Tibial nerve (tissue), 4 donors: ENCODE data around the gene GAREM2. TPM values are rescaled to one million over a fixed set of nuclear protein-coding genes. Genes with fewer than 3 reads are reported as not detected.

ENCODE experiments used
- DNase-seq, 2 donors: peaks; one replicate each; pipeline ENCODE4 v3.0.0-alpha.2; 2019; ENCODE audit warnings: low spot score in 2 of 2
- H3K27ac ChIP-seq, 4 donors: fragments of 200-600 bp; sonication (generic) in 3 of 4; one replicate each; pipeline ENCODE4 v1.5.1; 2017 to 2019; ENCODE audit warnings: mild to moderate bottlenecking in 1 of 4
- H3K27me3 ChIP-seq, 2 donors: fragments of 200-600 bp; sonication (generic) in 1 of 2; one replicate each; pipeline versions ENCODE4 v1.5.1 to v1.6.0; 2017 to 2019
- H3K36me3 ChIP-seq, 3 donors: fragments of 200-600 bp; sonication (generic); one replicate each; pipeline ENCODE4 v1.5.1; 2018 to 2019
- H3K4me1 ChIP-seq, 4 donors: fragments of 200-600 bp; sonication (generic) in 3 of 4; one replicate each; pipeline ENCODE4 v1.5.1; 2017 to 2019
- H3K4me3 ChIP-seq, 4 donors: fragments of 200-600 bp; sonication (generic) in 3 of 4; one replicate each; pipeline ENCODE4 v1.5.1; 2017 to 2019; ENCODE audit warnings: mild to moderate bottlenecking in 1 of 4, moderate library complexity in 1 of 4
- H3K9me3 ChIP-seq, 4 donors: fragments of 200-600 bp; sonication (generic) in 3 of 4; one replicate each; pipeline ENCODE4 v1.5.1; 2017 to 2019
- EP300 ChIP-seq, 2 donors: sonication (generic); formaldehyde crosslinking; IDR thresholded peaks; one replicate each; pipeline ENCODE4 v1.6.1; 2017; ENCODE audit warnings: antibody characterized with exemption in 2 of 2, mild to moderate bottlenecking in 1 of 2
- POLR2A ChIP-seq, 2 donors: fragments of 450-650 bp; IDR thresholded peaks; one replicate each; pipeline ENCODE4 v1.6.1; 2017; ENCODE audit warnings: antibody characterized with exemption in 2 of 2, mild to moderate bottlenecking in 2 of 2, moderate library complexity in 2 of 2
- WGBS, 2 donors: methylation state at CpG; one replicate each; pipeline ENCODE4 v1.1.5; 2018; 5-methylcytosine and 5-hydroxymethylcytosine counted together
- total RNA-seq, 4 donors: library from RNA; depleted of rRNA; stranded (reverse); fragments of >200 nt; gene quantifications; one replicate each; pipeline ENCODE4 v1.1.0, GENCODE V29; 2016
- TF ChIP-seq, protein P1 (sequence below), 5 experiments: fragments of 200-600 bp in 3 of 5; fragments of 450-650 bp in 2 of 5; sonication (generic) in 3 of 5; IDR thresholded peaks; one replicate each; pipeline ENCODE4 v1.5.1; 2016 to 2019; ENCODE audit warnings: antibody characterized with exemption in 5 of 5, mild to moderate bottlenecking in 3 of 5, moderate library complexity in 2 of 5

Gene GAREM2
- total RNA-seq, 4 donors from 2014 or later, result 1.5 to 4.7 (median 3.2) TPM

DNA sequence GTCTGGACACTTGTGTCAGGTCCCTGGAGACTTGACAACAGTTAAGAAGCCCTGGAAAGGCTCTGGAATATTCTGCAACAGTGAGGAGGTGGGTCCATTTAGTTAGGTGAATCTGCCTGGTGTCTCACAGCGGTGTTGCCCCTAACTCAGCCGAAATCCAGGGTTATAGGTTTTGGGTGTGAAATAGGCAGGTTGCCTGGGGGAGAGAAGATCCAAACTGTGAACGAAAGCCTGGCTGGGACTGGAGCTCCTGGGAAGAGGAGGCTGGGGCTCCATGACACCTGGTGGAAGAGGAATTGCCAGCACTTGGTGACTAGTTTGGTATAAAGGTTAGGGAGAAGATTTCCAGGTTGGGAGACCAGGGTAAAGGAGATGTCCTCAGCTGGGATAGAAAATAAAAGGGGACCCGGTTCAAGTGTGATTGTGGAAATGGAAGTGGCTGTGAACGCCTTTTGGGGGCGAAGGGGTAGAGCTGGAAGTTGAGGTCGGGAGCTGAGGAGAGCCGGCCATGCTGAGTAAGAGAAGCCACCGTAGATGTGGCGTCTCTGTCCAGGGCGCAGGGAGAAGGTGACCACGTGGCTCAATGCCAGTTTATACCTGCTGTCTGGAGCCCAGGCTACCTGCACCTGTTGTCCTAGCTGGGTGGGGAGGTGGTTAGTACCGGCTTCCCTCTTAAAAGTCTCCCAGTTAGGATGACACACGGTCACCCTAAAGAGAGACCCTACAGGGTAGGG, 3.0 kb upstream of the GAREM2 start:
- 83% methylated on average over 14 of the region's 14 CpGs for WGBS, 2 donors
- DNase-seq, result no peak

DNA sequence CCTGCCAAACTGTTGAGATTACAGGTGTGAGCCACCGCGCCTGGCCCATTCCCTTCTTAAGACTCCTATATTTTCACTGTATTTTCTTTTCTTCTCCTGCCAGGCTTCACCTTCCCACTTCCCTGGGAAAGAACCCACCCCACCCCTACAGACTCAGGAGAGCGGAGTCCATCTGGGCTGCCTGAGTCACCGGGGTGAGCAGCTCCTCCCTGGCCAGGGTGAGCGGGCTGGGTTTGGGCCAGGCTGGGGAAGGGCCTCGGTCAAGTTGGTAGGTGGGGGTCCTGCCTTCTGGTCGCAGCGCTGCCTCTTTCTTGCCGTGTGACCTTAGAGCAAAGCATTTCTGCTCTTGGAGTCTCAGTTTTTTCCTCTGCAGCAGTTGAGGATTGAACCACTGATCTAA, 2.1 kb upstream of the GAREM2 start:
- DNase-seq, result no peak
- Histone ChIP-seq H3K9me3 (no peaks in the 10 kb centered on the region), H3K27ac (no peak overlapping the region), H3K4me3 (no peak overlapping the region), H3K27me3 (peaks cover 0 to 43% of the 10 kb centered on the region in 2 donors), H3K36me3 (no peaks in the 10 kb centered on the region), H3K4me1 (peaks cover 0 to 22% (median 10%) of the 10 kb centered on the region in 4 donors)
- TF ChIP-seq, protein P1, sequence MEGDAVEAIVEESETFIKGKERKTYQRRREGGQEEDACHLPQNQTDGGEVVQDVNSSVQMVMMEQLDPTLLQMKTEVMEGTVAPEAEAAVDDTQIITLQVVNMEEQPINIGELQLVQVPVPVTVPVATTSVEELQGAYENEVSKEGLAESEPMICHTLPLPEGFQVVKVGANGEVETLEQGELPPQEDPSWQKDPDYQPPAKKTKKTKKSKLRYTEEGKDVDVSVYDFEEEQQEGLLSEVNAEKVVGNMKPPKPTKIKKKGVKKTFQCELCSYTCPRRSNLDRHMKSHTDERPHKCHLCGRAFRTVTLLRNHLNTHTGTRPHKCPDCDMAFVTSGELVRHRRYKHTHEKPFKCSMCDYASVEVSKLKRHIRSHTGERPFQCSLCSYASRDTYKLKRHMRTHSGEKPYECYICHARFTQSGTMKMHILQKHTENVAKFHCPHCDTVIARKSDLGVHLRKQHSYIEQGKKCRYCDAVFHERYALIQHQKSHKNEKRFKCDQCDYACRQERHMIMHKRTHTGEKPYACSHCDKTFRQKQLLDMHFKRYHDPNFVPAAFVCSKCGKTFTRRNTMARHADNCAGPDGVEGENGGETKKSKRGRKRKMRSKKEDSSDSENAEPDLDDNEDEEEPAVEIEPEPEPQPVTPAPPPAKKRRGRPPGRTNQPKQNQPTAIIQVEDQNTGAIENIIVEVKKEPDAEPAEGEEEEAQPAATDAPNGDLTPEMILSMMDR (IDR thresholded peaks at IDR 0.05), result no peak
- TF ChIP-seq EP300 (IDR thresholded peaks at IDR 0.05), result no peak
- TF ChIP-seq POLR2A (IDR thresholded peaks at IDR 0.05), result no peak
- WGBS, 2 donors, result 87 to 88% methylated on average over 9 of the region's 9 CpGs

More for the DNA sequence above, 3.0 kb upstream of the GAREM2 start:
- Histone ChIP-seq H3K4me1 (peaks cover 0 to 22% (median 10%) of the 10 kb centered on the region in 4 donors), H3K27ac (no peak overlapping the region), H3K36me3 (no peaks in the 10 kb centered on the region), H3K9me3 (no peaks in the 10 kb centered on the region), H3K4me3 (no peak overlapping the region), H3K27me3 (peaks cover 0 to 34% of the 10 kb centered on the region in 2 donors)
- TF ChIP-seq POLR2A (IDR thresholded peaks at IDR 0.05), result no peak

DNA sequence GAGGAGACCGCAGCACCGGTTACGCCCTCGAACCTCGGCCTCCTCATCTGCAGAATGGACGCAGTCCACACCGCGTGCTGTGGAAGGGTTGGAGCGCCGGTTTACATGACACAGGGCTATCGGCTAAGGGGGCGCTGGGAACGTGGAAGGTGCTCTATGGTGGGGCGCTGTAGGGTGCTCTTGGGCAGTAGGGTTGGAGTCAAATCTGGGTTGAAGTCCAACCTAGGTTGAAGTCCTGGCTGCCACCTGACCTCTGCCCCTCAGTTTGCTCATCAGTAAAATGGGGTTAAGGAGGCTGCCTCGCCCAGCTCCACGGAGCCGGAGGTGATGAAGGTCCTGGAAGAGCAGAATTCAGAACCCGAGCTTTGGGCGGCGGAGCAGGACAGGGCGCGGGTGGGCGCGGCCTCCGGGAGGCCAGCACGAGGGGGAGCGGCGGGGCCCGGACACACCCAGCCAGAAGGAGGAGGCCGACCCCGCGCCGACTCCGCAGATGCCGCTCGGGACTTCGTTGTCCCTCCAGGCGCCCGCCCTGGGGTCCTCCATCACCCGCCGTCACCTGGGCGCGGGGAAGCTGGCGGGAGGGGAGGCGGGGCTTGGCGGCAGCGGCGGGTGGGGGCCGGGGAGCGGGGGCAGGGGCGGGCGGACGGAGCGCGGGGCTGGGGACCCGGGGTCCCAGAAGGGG, 558 bp upstream of the GAREM2 start:
- peak overlapping the region in 3 of 4 donors; percentile 11 to 49 (median 18) for H3K4me3 ChIP-seq
- H3K27me3 ChIP-seq, result peaks cover 0 to 46% of the 10 kb centered on the region in 2 donors
- TF ChIP-seq EP300 (IDR thresholded peaks at IDR 0.05) (no peak), POLR2A (IDR thresholded peaks at IDR 0.05) (no peak)
- TF ChIP-seq, protein P1 (IDR thresholded peaks at IDR 0.05), result no peak
- DNase-seq, result no peak
- H3K4me1 ChIP-seq, result peaks cover 0 to 22% (median 10%) of the 10 kb centered on the region in 4 donors
- no peaks in the 10 kb centered on the region for H3K36me3 ChIP-seq
- no peak overlapping the region for H3K27ac ChIP-seq
- no peaks in the 10 kb centered on the region for H3K9me3 ChIP-seq
- WGBS, 2 donors, result 41 to 51% methylated on average over 18 to 25 of the region's 56 CpGs

DNA sequence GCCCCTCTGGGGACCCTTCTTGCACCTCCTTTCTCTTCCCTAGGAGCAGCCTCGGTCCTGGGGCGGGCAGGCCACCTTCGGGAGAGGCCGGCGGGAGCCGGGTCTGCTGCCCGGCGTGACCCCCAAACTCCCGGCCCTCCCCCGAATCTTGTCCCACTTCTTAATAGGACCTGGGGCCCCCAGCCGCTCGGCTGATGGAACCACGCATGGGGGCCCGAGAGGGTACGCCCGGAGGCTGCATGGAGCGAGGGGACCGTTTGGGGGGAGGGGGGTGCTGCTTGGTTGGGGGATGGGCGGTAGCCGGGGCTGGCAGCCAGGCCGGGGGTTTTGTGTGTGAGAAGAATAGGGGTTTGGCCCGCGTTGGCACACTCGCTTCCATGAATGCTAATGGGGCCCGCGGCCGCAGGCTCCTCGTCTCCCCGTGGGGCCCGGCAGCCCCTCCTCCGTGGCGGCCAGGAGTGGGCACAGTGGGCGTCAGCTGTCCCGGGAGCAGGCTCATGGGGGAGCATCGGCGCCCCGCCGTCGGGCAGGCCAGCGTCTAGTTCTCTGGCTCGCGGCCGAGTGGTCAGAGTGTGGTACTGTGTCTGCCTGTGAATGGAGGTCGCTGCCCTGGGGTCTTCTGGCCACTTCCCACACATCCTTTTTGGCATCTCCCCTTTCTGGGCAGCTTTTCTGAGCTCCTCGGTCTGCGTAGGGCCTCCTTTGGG, 1.0 kb downstream of the GAREM2 start:
- 15 to 22% methylated on average over 27 to 29 of the region's 46 CpGs for WGBS, 2 donors
- no peaks in the 10 kb centered on the region for H3K9me3 ChIP-seq
- peaks cover 0 to 50% of the 10 kb centered on the region in 2 donors for H3K27me3 ChIP-seq
- peak overlapping the region in 2 of 4 donors; percentile 41 to 49 for H3K4me3 ChIP-seq
- TF ChIP-seq, protein P1 (IDR thresholded peaks at IDR 0.05), result no peak
- TF ChIP-seq POLR2A (IDR thresholded peaks at IDR 0.05), result no peak
- no peak for TF ChIP-seq EP300 (IDR thresholded peaks at IDR 0.05)
- no peak for DNase-seq
- H3K36me3 ChIP-seq, result no peaks in the 10 kb centered on the region
- no peak overlapping the region for H3K27ac ChIP-seq
- peaks cover 0 to 28% (median 15%) of the 10 kb centered on the region in 4 donors for H3K4me1 ChIP-seq

DNA sequence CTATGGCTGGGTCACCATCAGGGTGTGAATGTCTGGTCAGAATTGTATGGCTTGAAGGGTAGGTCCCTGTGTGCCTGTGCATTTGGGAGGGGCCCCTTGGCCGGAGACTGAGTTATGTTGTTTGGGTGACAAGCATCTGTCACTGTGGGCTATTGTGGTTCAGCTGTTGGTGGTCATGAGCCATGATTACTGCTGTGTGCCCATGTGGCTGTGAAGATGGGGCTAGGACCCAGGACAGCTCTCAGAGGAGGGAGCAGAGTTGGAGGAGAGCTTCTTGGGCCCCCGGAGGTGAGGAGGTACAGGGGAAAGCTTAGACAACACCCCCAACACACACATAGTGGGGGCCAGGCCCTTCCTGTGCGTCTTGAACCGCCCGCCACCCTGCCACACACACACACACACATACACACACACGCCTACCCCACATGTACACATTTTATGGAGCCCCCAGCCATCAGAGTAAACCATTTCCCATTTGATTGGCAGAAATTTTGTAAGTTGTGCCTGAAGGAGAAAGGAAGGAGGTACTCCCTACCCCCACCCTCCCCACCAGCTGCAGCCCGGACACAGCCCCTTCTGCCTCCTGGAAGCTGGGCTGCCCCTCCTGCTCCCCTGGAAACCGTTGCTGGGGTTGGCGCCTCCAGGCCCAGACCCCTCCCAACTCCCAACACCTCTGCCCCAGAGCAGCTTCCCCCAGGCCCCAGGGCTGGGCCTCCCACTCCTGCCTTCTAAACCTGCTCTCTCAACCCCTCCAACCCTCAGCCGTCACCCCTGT, 2.0 kb downstream of the GAREM2 start:
- no peak for DNase-seq

More for the DNA sequence above, 2.0 kb downstream of the GAREM2 start:
- no peak overlapping the region for H3K27ac ChIP-seq
- TF ChIP-seq, protein P1 (IDR thresholded peaks at IDR 0.05), result no peak
- TF ChIP-seq EP300 (IDR thresholded peaks at IDR 0.05) (no peak), POLR2A (IDR thresholded peaks at IDR 0.05) (no peak)
- peaks cover 0 to 60% of the 10 kb centered on the region in 2 donors for H3K27me3 ChIP-seq
- H3K36me3 ChIP-seq, result no peaks in the 10 kb centered on the region
- H3K4me1 ChIP-seq, result peaks cover 0 to 36% (median 20%) of the 10 kb centered on the region in 4 donors
- H3K9me3 ChIP-seq, result no peaks in the 10 kb centered on the region
- H3K4me3 ChIP-seq, result no peak overlapping the region
- 73 to 80% methylated on average over 10 of the region's 10 CpGs for WGBS, 2 donors
